GM21786 (cell line): ENCODE measurements around the gene TMEM143.
"Not testable (repeated sequence)": the region's sequence is repeated elsewhere in the genome, so short reads cannot be mapped to it uniquely, and the experiment has no call there.

Experiments used
- ATAC-seq: cut with Tn5 transposase; IDR thresholded peaks from one replicate; pipeline ENCODE4 v1.9.1; 2021; ENCODE audit not compliant: unreplicated experiment

The TMEM143 gene

GRCh38 chr19:48391100-48392005 is 27.6 kb upstream of the TMEM143 start, which contains the start of gene KDELR1:
Gene KDELR1, minus strand, starts transcription at chr19:48391551. Its CDS starts 193 bp downstream, at chr19:48391358.
- ATAC-seq = no peak

- ATAC-seq = no peak
These were observed 26.7 kb upstream of the TMEM143 start for GRCh38 chr19:48390188-48391099.

- ATAC-seq = no peak
These were observed 23.2 kb upstream of the TMEM143 start for GRCh38 chr19:48386981-48387380.

- no peak for ATAC-seq
These were observed 21.8 kb upstream of the TMEM143 start for GRCh38 chr19:48385461-48386087.

GRCh38 chr19:48382286-48382685 is 18.5 kb upstream of the TMEM143 start:
- ATAC-seq = no peak

- ATAC-seq = no peak
These were observed 17.6 kb upstream of the TMEM143 start for GRCh38 chr19:48381178-48381950.

- no peak for ATAC-seq
These were observed 15.3 kb upstream of the TMEM143 start for GRCh38 chr19:48379058-48379457.

- no peak for ATAC-seq
These were observed 14.4 kb upstream of the TMEM143 start for GRCh38 chr19:48378194-48378570.

- no peak for ATAC-seq
These were observed 9.8 kb upstream of the TMEM143 start for GRCh38 chr19:48373567-48373966.

- ATAC-seq = no peak
These were observed 9.2 kb upstream of the TMEM143 start for GRCh38 chr19:48372904-48373303.

GRCh38 chr19:48371771-48372170 is 8.0 kb upstream of the TMEM143 start:
- not testable (repeated sequence) for ATAC-seq

- no peak for ATAC-seq
These were observed 7.6 kb upstream of the TMEM143 start for GRCh38 chr19:48371367-48371766.

- ATAC-seq = no peak
These were observed 7.2 kb upstream of the TMEM143 start for GRCh38 chr19:48370955-48371354.

GRCh38 chr19:48368936-48369335 is 5.2 kb upstream of the TMEM143 start:
- ATAC-seq = no peak

GRCh38 chr19:48367855-48368254 is 4.1 kb upstream of the TMEM143 start:
- no peak for ATAC-seq

GRCh38 chr19:48365602-48366001 is 1.9 kb upstream of the TMEM143 start:
- ATAC-seq = no peak

GRCh38 chr19:48364598-48365348 is 1.0 kb upstream of the TMEM143 start:
- ATAC-seq = no peak

- ATAC-seq = peak; percentile 4
These were observed 285 bp downstream of the TMEM143 start for GRCh38 chr19:48363500-48363809.

GRCh38 chr19:48362716-48363499 is 832 bp downstream of the TMEM143 start:
- ATAC-seq = peak; percentile 51
